PFSK-1 (cell line): ENCODE data around the gene CLEC16A.

Experiments
- POLR2AphosphoS5 ChIP-seq: IDR thresholded peaks from 2 replicates; pipeline ENCODE4 v1.6.1; 2012; ENCODE audit warnings: low read depth, mild to moderate bottlenecking, control low read depth, low read length, moderate library complexity
- REST ChIP-seq, 2 experiments: IDR thresholded peaks; 2 replicates each; pipeline versions ENCODE4 v1.6.1 to v1.8.0; 2011 to 2012; ENCODE audit warnings: low read depth in 2 of 2, low read length in 2 of 2, control low read depth in 1 of 2, inconsistent platforms in 1 of 2, mild to moderate bottlenecking in 1 of 2, moderate library complexity in 1 of 2; ENCODE audit not compliant: insufficient read depth in 1 of 2
- TAF1 ChIP-seq: IDR thresholded peaks from 2 replicates; pipeline ENCODE4 v1.6.1; 2012; ENCODE audit warnings: low read length, control low read depth, borderline replicate concordance; ENCODE audit not compliant: insufficient read depth

- TF ChIP-seq REST (IDR thresholded peaks at IDR 0.05; ENCODE audit: insufficient read depth in 1 of 2, low read depth in 2 of 2, low read length in 2 of 2) (no peak), POLR2AphosphoS5 (no peak), TAF1 (no peak)
Observed at GRCh38 chr16:11162586-11163268, 218.4 kb downstream of the CLEC16A start.
